KMS-11 (cell line): Measurements from ENCODE around the gene TMEM219.

Experiments
- H2AFZ ChIP-seq: fragments of 200-600 bp; sonication (generic); 2 replicates; pipeline ENCODE4 v1.6.1; 2016; ENCODE audit warnings: antibody characterized with exemption, mixed run types, low read depth
- H3K27ac ChIP-seq: fragments of 200-600 bp; sonication (generic); 2 replicates; pipeline ENCODE4 v1.6.1; 2016; ENCODE audit warnings: mild to moderate bottlenecking, mixed run types
- H3K27me3 ChIP-seq: fragments of 200-600 bp; sonication (generic); 2 replicates; pipeline ENCODE4 v1.6.1; 2017; ENCODE audit warnings: mild to moderate bottlenecking, low read depth, mixed run types, moderate library complexity; ENCODE audit not compliant: insufficient read depth
- H3K36me3 ChIP-seq: fragments of 200-600 bp; sonication (generic); 2 replicates; pipeline ENCODE4 v1.6.1; 2017; ENCODE audit warnings: mild to moderate bottlenecking, mixed run types; ENCODE audit not compliant: insufficient read depth
- H3K4me1 ChIP-seq: fragments of 200-600 bp; sonication (generic); 2 replicates; pipeline ENCODE4 v1.6.1; 2016; ENCODE audit warnings: mild to moderate bottlenecking, low read depth, mixed run types; ENCODE audit not compliant: poor library complexity, severe bottlenecking
- H3K4me2 ChIP-seq: fragments of 200-600 bp; sonication (generic); 2 replicates; pipeline ENCODE4 v1.7.0; 2016; ENCODE audit warnings: mild to moderate bottlenecking, mixed run types
- H3K4me3 ChIP-seq: fragments of 200-600 bp; sonication (generic); IDR thresholded peaks from 2 replicates; pipeline ENCODE4 v1.6.1; 2017; ENCODE audit warnings: low read depth, low read length, mixed read lengths; ENCODE audit not compliant: insufficient read depth
- H3K79me2 ChIP-seq: fragments of 200-600 bp; sonication (generic); 2 replicates; pipeline ENCODE4 v1.6.1; 2016; ENCODE audit warnings: low read depth, mixed run types; ENCODE audit not compliant: insufficient read depth
- H3K9ac ChIP-seq: fragments of 200-600 bp; sonication (generic); 2 replicates; pipeline ENCODE4 v1.6.1; 2016; ENCODE audit warnings: mild to moderate bottlenecking, mixed run types
- H4K20me1 ChIP-seq: fragments of 200-600 bp; sonication (generic); 2 replicates; pipeline ENCODE4 v1.6.1; 2016; ENCODE audit warnings: mild to moderate bottlenecking, mixed run types; ENCODE audit not compliant: insufficient read depth
- CTCF ChIP-seq: fragments of 200-600 bp; sonication (generic); conservative IDR thresholded peaks from 2 replicates; pipeline ENCODE4 v1.6.1; 2017; ENCODE audit warnings: low read depth, mild to moderate bottlenecking, antibody characterized with exemption, low read length, moderate library complexity, mixed read lengths

TMEM219 gene

GRCh38 chr16:29973384-29974246 lies 11.7 kb downstream of the TMEM219 start, which contains the start of gene TAOK2:
TSS of gene TAOK2 (plus strand) at chr16:29973868. CDS start at chr16:29977773, 3,905 bp downstream.
- peak within 1 kb of the TSS; percentile 69 for H2AFZ ChIP-seq

GRCh38 chr16:29974291-29975133 lies 12.6 kb downstream of the TMEM219 start:
- H3K4me1 ChIP-seq, result peaks cover 22% of the 10 kb centered on the region
- no peaks in the 10 kb centered on the region for H4K20me1 ChIP-seq
- H3K4me3 ChIP-seq, result no peak overlapping the region
- peak overlapping the region; percentile 100 for H3K4me2 ChIP-seq
- H3K27me3 ChIP-seq, result no peaks in the 10 kb centered on the region
- H3K9ac ChIP-seq, result peak overlapping the region; percentile 59
- peak overlapping the region; percentile 69 for H2AFZ ChIP-seq
- no peak for TF ChIP-seq CTCF
- no peaks in the 10 kb centered on the region; the same call in 1 of the 2 replicates for H3K36me3 ChIP-seq
- peak overlapping the region; percentile 0; the same call in 1 of the 2 replicates for H3K27ac ChIP-seq
- peaks cover 25% of the 10 kb centered on the region for H3K79me2 ChIP-seq

More at GRCh38 chr16:29973384-29974246, 11.7 kb downstream of the TMEM219 start, which contains the start of gene TAOK2:
- TF ChIP-seq CTCF, result no peak
- Histone ChIP-seq H4K20me1 (no peaks in the 10 kb centered on the region), H3K79me2 (peaks cover 25% of the 10 kb centered on the region), H3K9ac (peak within 1 kb of the TSS; percentile 59), H3K27me3 (no peaks in the 10 kb centered on the region), H3K36me3 (no peaks in the 10 kb centered on the region; the same call in 1 of the 2 replicates), H3K4me3 (no peak within 1 kb of the TSS), H3K4me2 (peak within 1 kb of the TSS; percentile 100), H3K27ac (peak within 1 kb of the TSS; percentile 0; the same call in 1 of the 2 replicates), H3K4me1 (peaks cover 22% of the 10 kb centered on the region)

GRCh38 chr16:29975134-29975538 lies 13.3 kb downstream of the TMEM219 start:
- no peak for TF ChIP-seq CTCF
- Histone ChIP-seq H3K9ac (no peak overlapping the region; the same call in 1 of the 2 replicates), H3K4me2 (peak overlapping the region; percentile 100), H3K4me3 (no peak overlapping the region), H3K27me3 (no peaks in the 10 kb centered on the region), H4K20me1 (no peaks in the 10 kb centered on the region), H3K27ac (no peak overlapping the region), H2AFZ (no peak overlapping the region), H3K4me1 (peaks cover 22% of the 10 kb centered on the region), H3K79me2 (peaks cover 25% of the 10 kb centered on the region), H3K36me3 (no peaks in the 10 kb centered on the region; the same call in 1 of the 2 replicates)

- Histone ChIP-seq H3K27me3 (no peaks in the 10 kb centered on the region), H3K9ac (no peak overlapping the region), H3K27ac (no peak overlapping the region), H3K36me3 (no peaks in the 10 kb centered on the region; the same call in 1 of the 2 replicates), H3K4me1 (peaks cover 22% of the 10 kb centered on the region), H2AFZ (no peak overlapping the region), H4K20me1 (no peaks in the 10 kb centered on the region), H3K79me2 (peaks cover 25% of the 10 kb centered on the region), H3K4me2 (peak overlapping the region; percentile 100), H3K4me3 (no peak overlapping the region)
- no peak for TF ChIP-seq CTCF
These were observed 14.1 kb downstream of the TMEM219 start for GRCh38 chr16:29975811-29976511.
